CD4-positive, CD25-positive, alpha-beta regulatory T cell (primary cell): ENCODE data around the gene WDR74. TPM values are rescaled to one million over a fixed set of nuclear protein-coding genes. Genes with fewer than 3 reads are reported as not detected.
A peak's percentile ranks its signal among the peaks of the same experiment; 100 is the strongest.

ENCODE experiments used
- ATAC-seq, 2 donors: fragments of 150-1000 bp; cut with Tn5 transposase; one replicate each; pipeline ENCODE4 v1.10.0; 2021; ENCODE audit warnings: low read depth in 2 of 2, moderate number of reproducible peaks in 2 of 2, moderate library complexity in 1 of 2
- DNase-seq, 3 donors: peaks; one replicate each; pipeline versions ENCODE4 v3.0.0 to v3.0.0-alpha.2; 2012 to 2022; ENCODE audit warnings: mixed read lengths in 1 of 3
- H3K27ac ChIP-seq: one replicate; pipeline ENCODE4 v1.7.0; 2013; ENCODE audit warnings: mild to moderate bottlenecking, low read length; ENCODE audit not compliant: insufficient read depth, poor library complexity, severe bottlenecking
- H3K27me3 ChIP-seq: one replicate; pipeline ENCODE4 v1.7.0; 2013; ENCODE audit warnings: low read length; ENCODE audit not compliant: control insufficient read depth, insufficient read depth
- H3K36me3 ChIP-seq: one replicate; pipeline ENCODE4 v1.7.0; 2013; ENCODE audit warnings: mild to moderate bottlenecking, low read length, moderate library complexity; ENCODE audit not compliant: control insufficient read depth, insufficient read depth
- H3K4me1 ChIP-seq: 2 replicates; pipeline ENCODE4 v1.7.0; 2013; ENCODE audit warnings: mild to moderate bottlenecking, low read length; ENCODE audit not compliant: insufficient read depth, control insufficient read depth, poor library complexity, severe bottlenecking
- H3K4me3 ChIP-seq: one replicate; pipeline ENCODE4 v1.7.0; 2013; ENCODE audit warnings: low read depth, mild to moderate bottlenecking, low read length, moderate library complexity
- H3K9me3 ChIP-seq, 2 experiments: 1 replicate in 1 of 2; 2 replicates in 1 of 2; pipeline ENCODE4 v1.7.0; 2013; ENCODE audit warnings: low read length in 2 of 2, mild to moderate bottlenecking in 1 of 2, moderate library complexity in 1 of 2; ENCODE audit not compliant: control insufficient read depth in 2 of 2
- H3K27ac Mint-ChIP-seq, 3 donors: one replicate each; pipeline ENCODE4 v1.8.0; 2020 to 2022; ENCODE audit warnings: mild to moderate bottlenecking in 3 of 3, mixed read lengths in 3 of 3, moderate library complexity in 2 of 3
- H3K27me3 Mint-ChIP-seq: one replicate; pipeline ENCODE4 v1.8.0; 2022; ENCODE audit warnings: mild to moderate bottlenecking, mixed read lengths
- H3K36me3 Mint-ChIP-seq: one replicate; pipeline ENCODE4 v1.8.0; 2020; ENCODE audit warnings: mixed read lengths
- H3K4me1 Mint-ChIP-seq, 4 donors: one replicate each; pipeline ENCODE4 v1.8.0; 2020 to 2022; ENCODE audit warnings: mixed read lengths in 4 of 4, mild to moderate bottlenecking in 1 of 4
- H3K4me3 Mint-ChIP-seq, 4 donors: one replicate each; pipeline ENCODE4 v1.8.0; 2020 to 2022; ENCODE audit warnings: mild to moderate bottlenecking in 4 of 4, mixed read lengths in 4 of 4, moderate library complexity in 3 of 4
- H3K9me3 Mint-ChIP-seq, 7 donors: one replicate each; pipeline ENCODE4 v1.8.0; 2020 to 2022; ENCODE audit warnings: mixed read lengths in 7 of 7, mild to moderate bottlenecking in 3 of 7, moderate library complexity in 2 of 7
- polyA plus RNA-seq, 4 donors: library from polyadenylated mRNA; unstranded; fragments of 300-500 nt; fragmentation: Illumina TruSeq; gene quantifications; one replicate each; pipeline ENCODE4 v1.2.3, GENCODE V29; 2021
- total RNA-seq: library from RNA; stranded (reverse); gene quantifications from one replicate; pipeline ENCODE4 v1.2.3, GENCODE V29; 2022

The WDR74 gene
- total RNA-seq: 201 TPM
- 10 to 100 TPM; 41.6 to 61.1 (median 49.0) TPM for polyA plus RNA-seq

DNA sequence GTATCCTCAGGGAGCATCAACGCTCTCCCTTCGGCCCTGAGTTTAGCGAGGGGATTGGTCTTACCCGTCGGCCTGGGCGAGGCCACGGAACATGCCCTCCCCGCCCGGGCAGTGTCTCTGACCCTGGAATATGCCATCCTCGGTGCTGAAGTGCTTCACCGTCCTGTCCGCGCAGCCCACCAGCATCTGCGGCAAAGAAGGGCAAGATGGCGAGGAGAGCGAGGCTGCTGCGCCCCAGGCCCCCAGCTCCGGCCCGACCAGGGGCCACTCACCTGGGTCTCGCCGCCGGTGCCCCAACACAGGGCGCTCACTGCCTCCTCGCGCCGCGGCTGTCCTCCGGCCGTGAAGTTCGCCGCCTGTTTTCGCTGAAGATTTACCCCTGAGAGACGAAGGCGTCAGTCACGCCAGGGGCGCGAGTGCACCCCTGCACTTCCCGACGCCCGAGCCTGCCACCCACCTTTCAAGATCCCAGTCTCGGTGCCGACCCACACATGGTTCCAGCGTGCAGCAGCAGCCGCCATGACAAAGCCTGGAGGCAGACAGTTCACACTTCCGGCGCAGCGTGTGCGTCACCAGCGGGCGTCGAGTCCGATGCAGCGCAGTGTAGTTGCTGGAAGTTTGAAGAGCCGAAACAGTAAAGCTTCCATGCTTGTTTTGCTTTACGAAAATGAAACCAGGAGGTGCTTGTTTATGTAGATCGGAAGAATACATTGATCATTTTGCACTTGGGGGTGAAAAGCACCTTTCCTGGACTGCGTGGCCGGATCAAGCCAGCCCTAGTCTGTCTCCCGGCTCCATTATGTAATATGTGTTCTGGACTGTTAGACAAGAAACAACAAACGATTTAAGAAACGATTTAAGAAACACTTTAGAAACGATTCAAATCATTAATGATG, at the start of gene WDR74:
Gene WDR74, minus strand, starts transcription at position 541 of the 896 bp plus-strand sequence. Its CDS starts 20 bp downstream, at position 521.
- Histone ChIP-seq H3K4me3 (peak within 1 kb of the TSS; percentile 94), H3K27me3 (no peaks in the 10 kb centered on the region), H3K27ac (peak within 1 kb of the TSS; percentile 99), H3K9me3 (no peaks in the 10 kb centered on the region), H3K36me3 (peaks cover 16% of the 10 kb centered on the region), H3K4me1 (peaks cover 34% of the 10 kb centered on the region)
- Mint-ChIP-seq H3K36me3 (peaks cover 15% of the 10 kb centered on the region), H3K27me3 (peaks cover 6% of the 10 kb centered on the region), H3K27ac (no peak within 1 kb of the TSS), H3K9me3 (no peaks in the 10 kb centered on the region), H3K4me1 (peaks cover 0 to 36% (median 12%) of the 10 kb centered on the region in 4 donors), H3K4me3 (no peak within 1 kb of the TSS)
- DNase-seq (peak; percentile 89 to 98 (median 95)), ATAC-seq (peak; percentile 50 to 54)

DNA sequence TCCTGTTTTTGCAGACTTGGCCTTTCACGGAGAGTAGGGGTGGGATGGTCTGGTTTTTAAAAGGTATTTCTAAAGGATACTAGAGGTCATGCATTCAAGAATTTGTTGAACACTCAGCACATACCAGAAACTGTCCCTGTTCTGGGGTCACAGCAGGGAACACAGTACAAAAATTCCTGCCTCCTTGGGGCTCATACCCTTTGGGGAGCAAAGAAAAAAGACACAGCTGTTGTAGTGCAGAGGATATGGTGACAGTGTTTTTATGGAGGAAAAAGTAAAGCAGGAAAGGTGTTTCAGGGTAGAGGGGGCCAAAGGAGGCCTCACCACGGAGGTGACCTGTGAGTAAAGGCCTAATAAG, 49.7 kb upstream of the WDR74 start:
- Mint-ChIP-seq H3K36me3 (peaks cover 31% of the 10 kb centered on the region), H3K27me3 (no peaks in the 10 kb centered on the region), H3K9me3 (peaks cover 0 to 1% (median 0%) of the 10 kb centered on the region in 7 donors), H3K27ac (peak overlapping the region in 2 of 3 donors; percentile 29 to 36), H3K4me1 (peaks cover 0 to 26% (median 14%) of the 10 kb centered on the region in 4 donors), H3K4me3 (peak overlapping the region in 1 of 4 donors; percentile 19)
- Histone ChIP-seq H3K4me3 (no peak overlapping the region), H3K27me3 (no peaks in the 10 kb centered on the region), H3K4me1 (peaks cover 2% of the 10 kb centered on the region), H3K36me3 (peaks cover 56% of the 10 kb centered on the region), H3K9me3 (no peaks in the 10 kb centered on the region), H3K27ac (no peak overlapping the region)
- DNase-seq (no peak), ATAC-seq (no peak)

DNA sequence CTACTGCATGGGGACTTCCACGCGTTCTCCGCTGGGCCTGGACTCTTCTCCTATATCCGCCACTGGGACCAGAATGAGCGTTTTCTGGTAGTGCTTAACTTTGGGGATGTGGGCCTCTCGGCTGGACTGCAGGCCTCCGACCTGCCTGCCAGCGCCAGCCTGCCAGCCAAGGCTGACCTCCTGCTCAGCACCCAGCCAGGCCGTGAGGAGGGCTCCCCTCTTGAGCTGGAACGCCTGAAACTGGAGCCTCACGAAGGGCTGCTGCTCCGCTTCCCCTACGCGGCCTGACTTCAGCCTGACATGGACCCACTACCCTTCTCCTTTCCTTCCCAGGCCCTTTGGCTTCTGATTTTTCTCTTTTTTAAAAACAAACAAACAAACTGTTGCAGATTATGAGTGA, 49.0 kb upstream of the WDR74 start:
- ATAC-seq (no peak), DNase-seq (no peak)
- H3K27me3 Mint-ChIP-seq: no peaks in the 10 kb centered on the region
- H3K36me3 ChIP-seq: peaks cover 63% of the 10 kb centered on the region
- H3K4me3 ChIP-seq: no peak overlapping the region
- H3K27ac ChIP-seq: no peak overlapping the region
- no peaks in the 10 kb centered on the region for H3K9me3 ChIP-seq
- H3K36me3 Mint-ChIP-seq: peaks cover 38% of the 10 kb centered on the region
- peaks cover 0 to 1% (median 0%) of the 10 kb centered on the region in 7 donors for H3K9me3 Mint-ChIP-seq
- peaks cover 9% of the 10 kb centered on the region for H3K4me1 ChIP-seq
- H3K27ac Mint-ChIP-seq: no peak overlapping the region
- H3K4me3 Mint-ChIP-seq: no peak overlapping the region
- H3K27me3 ChIP-seq: no peaks in the 10 kb centered on the region
- peaks cover 2 to 30% (median 21%) of the 10 kb centered on the region in 4 donors for H3K4me1 Mint-ChIP-seq

DNA sequence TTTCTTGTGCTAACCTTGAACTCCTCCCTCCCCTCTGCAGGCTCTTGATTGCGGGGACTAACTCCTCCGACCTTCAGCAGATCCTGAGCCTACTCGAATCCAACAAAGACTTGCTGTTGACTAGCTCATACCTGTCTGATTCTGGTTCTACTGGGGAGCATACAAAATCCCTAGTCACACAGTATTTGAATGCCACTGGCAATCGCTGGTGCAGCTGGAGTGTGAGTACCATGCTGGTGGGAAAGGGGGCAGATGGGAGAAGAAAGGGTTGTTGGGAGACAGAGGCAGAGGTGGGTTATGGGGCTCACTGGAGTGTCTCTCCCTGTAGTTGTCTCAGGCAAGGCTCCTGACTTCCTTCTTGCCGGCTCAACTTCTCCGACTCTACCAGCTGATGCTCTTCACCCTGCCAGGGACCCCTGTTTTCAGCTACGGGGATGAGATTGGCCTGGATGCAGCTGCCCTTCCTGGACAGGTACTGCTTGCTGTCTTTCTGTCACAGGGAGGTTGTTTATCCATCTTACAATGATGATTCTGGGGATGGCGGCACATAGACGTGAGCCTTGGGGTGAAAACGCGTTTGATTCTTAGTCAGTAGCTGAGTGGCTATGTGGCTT, 45.9 kb upstream of the WDR74 start:
- Mint-ChIP-seq H3K27ac (peak overlapping the region in 1 of 3 donors; percentile 88), H3K4me1 (peaks cover 11 to 57% (median 40%) of the 10 kb centered on the region in 4 donors), H3K4me3 (peak overlapping the region in 2 of 4 donors; percentile 46 to 86), H3K27me3 (peaks cover 7% of the 10 kb centered on the region), H3K36me3 (peaks cover 55% of the 10 kb centered on the region), H3K9me3 (peaks cover 0 to 1% (median 0%) of the 10 kb centered on the region in 7 donors)
- Histone ChIP-seq H3K27me3 (no peaks in the 10 kb centered on the region), H3K36me3 (peaks cover 71% of the 10 kb centered on the region), H3K4me3 (no peak overlapping the region), H3K27ac (no peak overlapping the region), H3K9me3 (no peaks in the 10 kb centered on the region), H3K4me1 (peaks cover 33% of the 10 kb centered on the region)
- no peak for DNase-seq
- no peak for ATAC-seq

DNA sequence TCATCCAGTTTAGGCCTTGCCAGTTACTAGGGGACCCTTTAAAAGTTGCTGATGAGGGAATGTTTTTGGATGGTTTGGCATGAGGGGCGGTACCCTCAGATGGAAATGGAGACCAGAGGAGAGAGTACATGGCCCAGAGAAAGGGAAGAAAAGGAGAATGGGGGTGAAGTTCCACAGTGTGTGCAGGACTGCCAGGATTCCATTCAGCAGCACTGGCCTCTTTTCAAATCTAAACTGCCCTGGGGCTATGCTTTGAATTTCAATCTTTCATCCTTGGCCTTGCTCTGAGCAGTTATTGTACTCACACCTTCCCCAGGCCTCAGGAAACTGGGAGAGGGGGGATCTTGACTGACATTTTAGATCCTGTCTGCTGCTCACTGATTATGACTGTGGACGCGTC, 44.3 kb upstream of the WDR74 start:
- Histone ChIP-seq H3K4me3 (peak overlapping the region; percentile 96), H3K27me3 (no peaks in the 10 kb centered on the region), H3K27ac (peak overlapping the region; percentile 98), H3K36me3 (peaks cover 60% of the 10 kb centered on the region), H3K4me1 (peaks cover 42% of the 10 kb centered on the region), H3K9me3 (no peaks in the 10 kb centered on the region)
- DNase-seq (no peak), ATAC-seq (no peak)
- Mint-ChIP-seq H3K36me3 (peaks cover 43% of the 10 kb centered on the region), H3K4me3 (peak overlapping the region in 3 of 4 donors; percentile 75 to 100 (median 97)), H3K9me3 (peaks cover 0 to 1% (median 0%) of the 10 kb centered on the region in 7 donors), H3K27me3 (peaks cover 8% of the 10 kb centered on the region), H3K4me1 (peaks cover 11 to 60% (median 43%) of the 10 kb centered on the region in 4 donors), H3K27ac (peak overlapping the region; percentile 58 to 91 (median 76))

DNA sequence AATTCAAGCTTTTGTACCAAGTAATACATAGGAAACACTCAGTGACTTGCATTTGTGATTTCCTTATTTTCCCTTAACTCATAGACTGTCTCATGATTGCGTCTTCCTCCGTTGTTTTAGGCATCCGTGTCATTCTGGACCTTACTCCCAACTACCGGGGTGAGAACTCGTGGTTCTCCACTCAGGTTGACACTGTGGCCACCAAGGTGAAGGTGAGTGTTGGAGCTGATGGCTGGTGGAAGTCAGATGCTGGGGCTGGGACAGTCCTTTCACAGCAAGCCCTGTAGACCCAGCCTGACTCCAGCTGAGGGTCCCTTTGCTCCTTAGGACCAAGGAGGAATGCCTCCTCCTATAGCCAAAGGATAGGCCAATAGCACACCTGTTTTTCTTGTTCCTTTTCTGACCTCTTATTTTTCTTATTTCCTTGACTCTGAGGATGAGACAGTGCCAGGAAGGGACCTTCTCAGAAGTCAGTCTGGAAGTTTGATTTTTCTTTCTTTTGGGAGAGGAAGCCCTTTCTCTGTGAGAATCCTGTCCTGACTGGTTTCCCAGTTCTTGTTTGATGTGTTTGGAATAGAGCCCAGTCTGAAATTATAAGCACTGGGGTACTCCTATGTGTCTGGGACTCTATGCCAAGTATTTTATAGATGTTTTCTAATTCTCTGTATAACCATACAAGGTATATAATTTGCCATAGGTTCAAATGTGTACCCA, 43.6 kb upstream of the WDR74 start:
- Mint-ChIP-seq H3K4me3 (peak overlapping the region; percentile 97 to 100 (median 100)), H3K36me3 (peaks cover 40% of the 10 kb centered on the region), H3K4me1 (peaks cover 11 to 59% (median 43%) of the 10 kb centered on the region in 4 donors), H3K27me3 (peaks cover 8% of the 10 kb centered on the region), H3K9me3 (peaks cover 0 to 1% (median 0%) of the 10 kb centered on the region in 7 donors), H3K27ac (peak overlapping the region; percentile 99 to 100 (median 100))
- Histone ChIP-seq H3K9me3 (no peaks in the 10 kb centered on the region), H3K4me3 (peak overlapping the region; percentile 96), H3K27me3 (no peaks in the 10 kb centered on the region), H3K27ac (peak overlapping the region; percentile 98), H3K36me3 (peaks cover 53% of the 10 kb centered on the region), H3K4me1 (peaks cover 42% of the 10 kb centered on the region)
- ATAC-seq (no peak), DNase-seq (no peak)

DNA sequence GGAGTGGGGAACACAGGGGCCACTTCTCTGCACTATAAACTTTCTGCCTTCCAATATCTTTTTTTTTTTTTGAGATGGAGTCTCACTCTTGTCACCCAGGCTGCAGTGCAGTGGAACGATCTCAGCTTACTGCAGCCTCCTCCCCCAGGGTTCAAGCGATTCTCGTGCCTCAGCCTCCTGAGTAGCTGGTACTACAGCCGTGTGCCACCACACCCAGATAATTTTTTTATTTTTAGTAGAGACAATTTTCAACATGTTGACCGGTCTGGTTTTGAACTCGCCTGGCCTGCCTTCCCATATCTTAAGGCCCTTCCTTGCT, 43.0 kb upstream of the WDR74 start:
- Histone ChIP-seq H3K9me3 (no peaks in the 10 kb centered on the region), H3K4me1 (peaks cover 42% of the 10 kb centered on the region), H3K27ac (peak overlapping the region; percentile 98), H3K4me3 (peak overlapping the region; percentile 96), H3K27me3 (no peaks in the 10 kb centered on the region), H3K36me3 (peaks cover 48% of the 10 kb centered on the region)
- Mint-ChIP-seq H3K9me3 (no peaks in the 10 kb centered on the region), H3K4me1 (peaks cover 11 to 63% (median 45%) of the 10 kb centered on the region in 4 donors), H3K27ac (peak overlapping the region; percentile 99 to 100 (median 100)), H3K36me3 (peaks cover 40% of the 10 kb centered on the region), H3K4me3 (peak overlapping the region; percentile 97 to 100 (median 100)), H3K27me3 (peaks cover 8% of the 10 kb centered on the region)
- DNase-seq (peak in 1 of 3 donors; percentile 30), ATAC-seq (no peak)
